DMS53 treated with DMSO at 0.1 percent for 48 hours (cell line): ENCODE measurements around the gene FKBP5.
"Not testable (repeated sequence)": the region's sequence is repeated elsewhere in the genome, so short reads cannot be mapped to it uniquely, and the experiment has no call there.

ENCODE experiments used
- DNase-seq: peaks from one replicate; lab custom pipeline; 2025; ENCODE audit not compliant: unreplicated experiment; lab: John Stamatoyannopoulos, UW

FKBP5 gene

DNA sequence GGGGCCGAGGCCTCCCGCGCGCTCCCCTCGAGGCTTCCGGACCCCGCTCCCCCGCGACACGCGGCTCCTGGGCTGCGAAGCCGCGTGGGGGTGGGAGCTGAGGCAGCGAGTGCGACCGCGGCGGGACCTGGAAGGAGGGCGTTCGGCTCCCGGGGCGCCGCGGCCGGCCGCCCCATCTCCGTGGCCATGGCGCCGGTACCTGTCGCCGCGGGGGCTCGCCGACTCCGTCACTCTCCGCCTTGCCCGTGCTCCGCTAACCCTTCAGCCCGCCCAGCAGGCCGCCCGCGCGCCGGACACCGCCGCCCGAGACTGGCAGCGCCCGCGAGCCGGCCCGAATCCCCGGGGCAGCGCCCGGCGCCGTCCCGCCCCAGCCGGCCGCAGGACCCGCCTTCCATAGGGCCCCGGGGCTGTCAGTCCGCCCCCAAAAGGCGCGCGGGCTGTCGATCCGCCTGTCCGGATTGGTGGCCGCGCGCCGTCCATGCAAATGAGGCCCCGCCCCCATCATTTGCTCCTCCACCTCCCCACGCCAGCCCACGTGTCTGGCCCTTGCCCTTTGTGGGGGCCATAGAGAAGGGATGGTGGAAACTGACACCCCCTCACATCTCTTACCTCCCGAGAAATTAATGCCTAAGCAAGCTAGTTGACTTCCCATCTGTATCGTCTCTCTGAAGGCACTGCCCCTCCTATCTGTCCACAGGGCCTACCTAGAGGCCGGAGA is at the start of gene FKBP5:
FKBP5 (minus strand) TSS at position 311 of the 718 bp plus-strand sequence. CDS start 46,091 bp downstream, outside the sequence.
- peak; percentile 66 for DNase-seq

DNA sequence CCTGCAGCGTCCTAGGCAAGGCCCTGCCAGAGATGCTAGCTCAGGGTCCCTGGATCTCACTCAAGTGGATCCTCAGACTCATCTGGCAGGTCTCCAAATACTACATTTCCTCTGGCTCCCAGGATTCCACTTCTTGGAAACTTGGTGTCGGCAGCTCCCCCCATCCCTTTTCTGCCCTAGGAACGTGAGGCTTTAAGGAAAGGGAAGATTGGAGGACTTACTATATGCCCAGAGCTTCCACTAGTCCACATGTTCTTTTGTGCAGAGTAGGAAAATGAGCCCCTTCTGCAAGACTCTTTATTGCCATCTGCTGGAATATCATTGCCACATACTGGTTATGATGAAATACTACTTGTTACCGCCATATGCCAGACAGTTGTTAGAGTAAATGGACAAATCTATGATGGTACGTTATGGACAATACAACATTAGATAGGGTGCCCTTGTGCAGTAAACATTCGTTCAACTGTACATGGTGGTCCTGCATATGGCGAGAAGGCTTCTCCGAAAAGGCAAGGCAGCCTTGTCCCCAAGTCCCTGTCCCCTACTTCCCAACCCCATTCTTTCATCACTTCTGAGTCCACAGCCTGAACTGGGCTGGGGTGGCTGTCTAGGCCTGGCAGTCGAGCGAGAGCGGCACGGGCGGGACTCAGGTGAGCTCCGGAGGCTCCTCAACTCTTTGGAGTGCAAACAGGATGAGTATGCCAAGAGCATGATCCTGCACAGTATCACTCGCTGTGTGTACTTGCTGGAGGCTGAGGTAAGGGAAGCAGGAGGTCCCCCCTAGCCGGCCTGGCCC is 48.9 kb upstream of the FKBP5 start:
- DNase-seq: peak; percentile 81

DNA sequence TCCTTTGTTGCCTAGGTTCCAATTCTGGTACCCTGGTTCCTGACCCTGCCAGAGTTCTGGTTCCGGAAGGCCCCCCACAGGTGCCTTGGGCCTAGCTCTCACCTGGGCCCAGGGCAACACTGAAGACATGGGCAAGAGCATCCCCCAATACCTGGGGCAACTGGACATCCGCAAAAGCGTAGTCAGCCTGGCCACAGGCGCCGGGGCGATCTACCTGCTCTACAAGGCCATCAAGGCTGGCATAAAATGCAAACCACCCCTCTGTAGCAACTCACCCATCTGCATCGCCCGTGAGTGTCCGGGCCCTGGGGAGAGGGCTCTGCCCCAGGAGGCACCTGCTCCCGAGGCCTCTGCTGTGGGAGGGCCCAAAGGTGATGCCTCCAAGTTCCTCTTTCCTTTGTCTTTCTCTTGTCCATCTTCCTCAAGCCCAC is 48.3 kb upstream of the FKBP5 start, which contains the start of gene ARMC12:
ARMC12 (plus strand) TSS at position 51 of the 431 bp plus-strand sequence; CDS start at position 128, 77 bp downstream.
- DNase-seq: no peak

DNA sequence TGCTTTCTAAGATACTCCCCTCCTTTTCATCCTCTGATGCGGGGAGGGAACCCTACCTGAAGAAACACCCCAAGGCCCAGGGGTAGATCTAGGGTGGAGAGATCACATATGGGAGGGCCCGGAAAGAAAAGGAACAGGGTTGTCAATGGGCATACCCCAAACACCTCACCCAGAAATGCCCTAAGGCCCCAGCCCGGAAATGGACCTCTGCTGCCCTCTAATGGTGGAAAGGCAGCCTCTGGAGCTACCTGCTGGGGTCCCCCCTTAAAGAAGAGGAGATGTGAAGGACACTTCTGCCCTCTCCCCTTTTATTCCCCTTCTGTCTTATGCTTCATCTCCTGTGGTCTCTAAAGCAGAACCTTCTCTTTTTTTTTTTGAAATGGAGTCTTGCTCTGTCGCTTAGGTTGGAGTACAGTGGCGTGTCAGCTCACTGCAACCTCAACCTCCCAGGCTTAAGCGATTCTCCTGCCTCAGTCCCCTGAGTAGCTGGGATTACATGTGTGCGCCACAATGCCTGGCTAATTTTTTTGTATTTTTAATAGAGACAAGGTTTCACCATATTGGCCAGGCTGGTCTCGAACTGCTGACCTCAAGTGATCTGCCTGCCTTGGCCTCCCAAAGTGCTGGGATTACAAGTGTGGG is 47.7 kb upstream of the FKBP5 start:
- DNase-seq: peak; percentile 10

DNA sequence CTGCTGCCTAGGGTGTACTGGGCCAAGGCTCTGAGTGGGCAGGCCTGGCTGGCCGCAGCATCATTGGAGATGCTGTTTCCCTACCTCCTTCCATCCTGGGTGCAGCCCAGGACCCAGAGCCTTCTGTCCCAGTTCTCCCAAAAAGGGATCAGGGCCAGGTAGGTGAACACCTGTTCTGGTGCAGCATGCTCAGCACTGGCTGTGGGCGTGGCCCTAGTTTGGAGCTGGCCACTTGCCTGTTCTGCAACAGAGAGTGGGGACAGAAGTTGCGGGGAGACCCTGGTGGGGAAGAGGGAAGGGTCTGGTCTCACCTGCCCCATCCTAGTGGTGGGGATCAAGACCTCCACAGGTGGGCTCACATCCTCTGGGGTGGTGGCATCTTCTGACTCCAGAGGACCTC is 46.7 kb upstream of the FKBP5 start:
- DNase-seq: no peak

DNA sequence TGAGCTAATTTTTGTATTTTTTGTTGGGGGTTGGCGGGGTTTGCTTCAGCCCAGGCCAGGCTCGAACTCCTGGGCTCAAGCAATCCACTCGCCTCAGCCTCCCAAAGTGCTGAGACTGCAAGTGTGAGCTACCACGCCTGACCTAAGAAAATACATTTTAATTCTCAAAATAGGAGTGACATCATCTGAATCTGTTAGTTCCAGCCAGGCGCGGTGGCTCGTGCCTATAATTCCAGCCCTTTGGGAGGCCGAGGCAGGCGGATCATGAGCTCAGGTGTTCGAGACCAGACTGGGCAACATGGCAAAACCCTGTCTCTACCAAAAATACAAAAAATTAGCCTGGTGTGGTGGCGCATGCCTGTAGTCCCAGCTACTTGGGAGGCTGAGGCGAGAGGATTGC is 45.6 kb upstream of the FKBP5 start:
- DNase-seq: not testable (repeated sequence)

DNA sequence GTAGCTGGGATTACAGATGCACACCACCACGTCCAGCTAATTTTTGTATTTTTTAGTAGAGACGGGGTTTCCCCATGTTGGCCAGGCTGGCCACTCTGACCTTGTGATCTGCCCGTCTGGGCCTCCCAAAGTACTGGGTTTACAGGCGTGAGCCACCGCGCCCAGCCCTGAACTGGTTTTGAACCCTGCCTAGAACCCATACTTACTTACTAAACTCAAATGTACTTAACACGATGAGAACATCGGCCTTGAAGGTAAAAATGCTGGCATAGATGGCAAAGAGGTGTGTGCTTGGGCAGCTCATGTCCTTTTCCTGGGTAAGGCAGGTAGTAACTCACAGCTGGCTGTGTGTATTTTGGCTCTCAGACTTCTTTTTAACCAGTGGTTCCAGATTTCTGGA is 44.9 kb upstream of the FKBP5 start:
- DNase-seq: no peak

DNA sequence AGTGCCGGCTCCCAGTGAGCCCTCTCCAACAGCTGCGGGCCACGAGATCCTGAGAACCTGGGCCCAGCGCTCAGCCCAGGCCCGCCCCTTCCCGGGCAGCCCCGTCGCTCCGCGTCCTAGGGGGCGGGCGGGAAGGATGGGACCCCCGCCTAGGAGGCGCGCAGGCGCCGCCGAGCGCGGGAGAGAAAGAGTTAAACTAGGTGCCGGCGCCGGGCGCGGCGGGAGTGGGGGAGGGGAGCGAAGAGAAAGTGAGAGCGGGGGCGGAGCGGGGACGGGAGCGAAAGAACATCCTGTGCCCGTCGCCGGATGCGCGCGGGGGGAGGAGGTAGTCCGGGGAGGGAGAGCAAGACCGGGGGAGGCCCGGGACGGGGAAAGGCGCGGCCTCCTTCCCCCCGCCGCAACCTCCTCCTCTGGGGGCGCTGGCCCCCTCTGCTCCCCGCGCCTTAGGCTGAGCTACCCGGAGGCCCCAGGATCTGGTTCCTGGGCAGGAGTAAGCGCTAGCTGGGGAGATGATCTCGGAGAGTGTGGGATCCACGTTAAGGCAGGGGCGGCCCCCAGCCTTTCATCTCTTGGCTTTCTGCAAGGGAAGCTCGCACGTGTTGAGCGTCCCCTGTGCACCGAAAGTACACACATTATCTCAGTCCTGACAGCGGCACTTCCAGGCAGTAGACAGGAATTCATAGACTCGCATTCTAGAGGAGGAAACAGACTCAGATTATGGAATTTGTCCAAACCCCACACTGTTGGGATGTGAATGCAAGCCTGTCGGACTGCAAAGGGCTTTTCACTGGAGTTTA is 43.2 kb upstream of the FKBP5 start:
- peak; percentile 71 for DNase-seq

DNA sequence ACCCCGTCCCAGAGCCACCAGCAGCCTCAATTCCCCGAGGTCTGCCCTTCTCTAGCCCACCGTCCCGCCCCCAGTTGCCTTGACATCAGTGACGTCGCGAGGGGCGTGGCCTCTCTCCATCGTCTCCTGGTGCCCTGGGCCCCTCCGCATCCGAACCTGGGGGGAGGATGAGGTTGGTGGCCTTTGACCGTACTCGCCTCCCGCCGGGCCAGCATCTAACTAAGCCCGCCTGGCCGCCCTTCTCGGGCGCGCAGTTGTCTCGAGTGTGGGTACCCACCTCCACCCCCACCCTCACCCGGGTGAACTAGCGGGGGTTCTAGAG is 42.7 kb upstream of the FKBP5 start:
- DNase-seq: peak; percentile 58

DNA sequence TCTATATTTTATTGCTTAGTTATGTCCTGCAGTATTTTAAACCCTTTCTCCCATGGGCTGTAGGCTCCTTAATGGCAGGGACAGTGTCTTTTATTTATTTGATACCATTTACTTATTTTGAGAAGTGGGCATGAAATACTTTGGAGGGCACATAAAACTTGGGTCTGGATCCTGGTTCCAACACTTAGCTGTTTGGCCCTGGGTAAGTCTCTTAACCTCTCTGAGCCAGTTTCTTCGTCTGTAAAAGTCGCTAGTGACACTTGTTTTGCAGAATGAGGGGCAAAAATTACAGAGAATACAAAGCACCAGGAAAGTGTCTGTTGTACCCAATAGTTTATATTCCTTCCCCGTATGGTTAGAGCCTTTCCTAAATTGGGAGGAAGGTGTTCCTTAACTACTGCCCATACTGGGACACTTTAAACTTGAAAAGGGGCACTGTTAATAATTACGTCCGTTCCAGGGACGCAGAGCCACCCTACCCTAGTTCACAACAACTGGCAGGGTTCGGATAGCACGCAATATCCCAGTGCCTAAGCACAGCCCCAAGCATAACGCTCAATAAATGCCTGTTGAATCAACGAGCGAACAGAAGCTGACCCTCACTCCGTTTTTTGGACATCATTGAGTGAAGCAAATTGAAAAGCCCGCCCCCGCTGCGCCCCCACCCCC is 42.2 kb upstream of the FKBP5 start:
- peak; percentile 58 for DNase-seq

DNA sequence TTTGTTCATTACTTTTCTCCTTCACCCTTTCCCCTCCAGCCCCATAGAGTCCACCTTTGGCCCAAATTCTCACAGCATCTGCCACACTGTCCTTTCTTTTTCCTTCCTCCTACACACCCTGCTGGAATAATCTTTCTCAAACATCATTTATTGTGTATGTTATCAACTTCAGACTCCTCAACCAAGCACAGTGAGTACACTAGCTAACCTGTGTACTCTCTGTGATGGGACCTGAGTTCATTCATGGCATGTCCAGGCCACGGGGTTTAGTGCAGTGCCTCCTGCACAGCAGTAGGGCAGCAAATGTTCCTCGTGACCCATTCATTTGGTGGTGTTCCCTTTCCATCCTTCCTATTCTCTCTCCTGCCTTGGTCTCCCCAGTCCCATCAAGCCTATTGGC is 41.0 kb upstream of the FKBP5 start:
- DNase-seq: no peak

DNA sequence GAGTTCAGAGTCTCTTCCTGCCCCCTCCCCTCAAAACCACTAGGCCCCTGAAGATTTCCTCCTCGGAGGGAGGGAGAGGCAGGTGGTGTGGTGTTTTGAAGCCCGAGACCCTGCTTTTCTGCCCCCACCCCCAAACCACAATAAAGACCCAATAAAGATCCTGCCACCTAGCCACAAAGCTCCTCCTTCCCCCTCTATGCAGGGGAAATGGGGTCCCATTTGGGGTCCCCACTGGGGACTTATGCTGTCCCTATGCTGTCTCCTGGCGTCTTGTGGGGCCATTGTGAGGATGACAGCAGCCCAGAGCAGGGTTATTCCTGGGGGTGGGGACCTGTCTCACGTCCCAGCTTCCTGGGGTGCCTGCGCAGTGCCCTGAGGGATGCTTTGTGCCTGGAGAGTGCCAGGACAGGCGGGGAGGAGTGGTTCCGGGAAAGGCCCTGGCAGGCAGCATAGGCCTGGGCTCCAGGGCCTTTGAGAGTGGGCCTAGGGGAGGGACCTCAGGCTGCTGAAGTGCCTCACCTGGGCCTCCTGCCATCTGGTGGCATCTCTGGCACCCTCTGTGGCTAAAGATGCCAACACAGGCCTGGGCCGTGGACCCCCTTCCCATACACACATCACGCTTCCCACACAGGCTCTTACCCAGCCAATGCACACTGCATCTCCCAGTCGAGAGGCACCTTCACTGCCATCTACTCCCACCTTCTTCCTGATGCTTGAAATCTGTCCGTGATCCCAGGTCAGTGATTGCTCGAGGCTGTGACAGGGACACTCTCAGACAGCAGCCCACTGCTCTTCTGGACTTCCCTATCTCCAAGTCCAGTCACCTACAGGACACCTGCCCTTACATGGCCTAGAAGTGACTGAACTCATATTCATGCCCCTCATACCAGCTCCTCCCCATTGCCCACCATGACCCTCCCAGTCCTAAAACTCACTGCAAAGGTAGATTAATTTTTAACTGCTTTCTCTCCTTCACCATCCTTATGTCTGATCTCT is 40.3 kb upstream of the FKBP5 start:
- DNase-seq: no peak

DNA sequence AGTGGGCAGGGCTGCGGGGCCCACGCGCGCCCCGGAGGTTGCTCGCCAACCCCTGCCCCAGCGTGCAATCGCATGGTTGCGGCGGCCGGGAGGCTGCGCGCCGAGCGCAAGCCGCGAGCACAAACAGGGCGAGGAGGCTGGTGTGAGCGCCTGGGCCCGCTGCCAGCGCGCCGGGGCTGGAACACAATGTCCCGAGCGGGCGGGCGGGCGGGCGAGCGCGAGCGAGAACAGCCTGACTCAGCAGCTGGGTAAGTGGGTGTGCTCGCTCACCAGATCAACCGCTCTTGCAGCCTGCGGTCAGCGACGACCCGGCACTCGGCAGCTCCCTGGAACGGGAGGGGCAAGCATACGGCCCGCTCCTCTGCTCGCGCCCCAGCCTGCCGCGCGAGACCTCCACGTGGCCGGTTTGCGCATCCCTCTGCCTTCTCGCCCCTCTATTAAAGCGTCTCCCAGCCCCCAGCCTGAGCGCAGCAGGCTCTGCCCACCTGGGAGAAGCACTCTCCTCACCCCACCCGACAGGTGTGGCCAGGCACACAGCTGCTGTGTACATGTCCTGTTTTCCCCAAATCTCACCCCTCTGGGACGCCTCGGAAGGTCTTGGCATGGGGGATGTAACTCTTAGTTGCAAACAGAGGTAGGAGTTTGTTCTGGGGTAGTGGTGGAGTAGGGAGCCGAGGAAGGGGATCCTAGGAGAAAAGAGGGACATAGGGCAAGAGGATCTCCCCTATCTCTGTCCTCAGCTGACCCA is 39.4 kb upstream of the FKBP5 start:
- peak; percentile 62 for DNase-seq

DNA sequence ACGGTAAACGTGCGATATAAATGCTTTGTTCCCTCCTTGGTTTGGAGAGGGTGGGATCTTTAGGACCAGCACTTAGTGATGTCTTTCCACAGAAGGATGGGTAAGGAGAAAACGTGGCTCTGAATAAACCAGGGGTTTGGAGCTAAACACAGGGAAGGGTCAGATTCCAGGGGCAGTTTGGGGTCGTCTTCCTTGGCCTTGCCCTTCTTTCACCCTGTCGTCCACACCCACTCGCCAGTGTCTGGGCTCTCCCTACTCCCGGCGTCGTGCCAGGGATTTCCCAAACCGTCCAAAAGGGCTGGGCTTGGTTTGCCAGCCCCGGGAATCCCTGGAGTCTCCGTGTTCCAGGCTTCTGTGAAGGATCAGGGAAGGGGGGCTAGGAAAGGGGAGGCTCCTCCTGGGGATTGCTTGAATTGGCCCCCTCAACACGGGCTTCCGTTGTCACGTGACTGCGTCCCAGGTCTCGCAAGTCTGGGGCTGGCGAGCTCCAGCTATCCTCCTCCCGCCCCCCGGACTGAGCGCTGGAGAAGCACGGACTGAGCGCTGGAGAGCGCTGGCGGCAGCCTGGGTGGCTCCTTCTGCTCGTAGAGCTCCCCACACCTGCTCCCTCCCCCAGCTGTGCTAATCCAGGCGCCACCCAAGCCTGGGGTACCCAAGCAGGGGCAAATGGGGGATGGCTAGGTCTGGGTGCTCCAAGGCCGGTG is 38.7 kb upstream of the FKBP5 start:
- DNase-seq: peak; percentile 25

DNA sequence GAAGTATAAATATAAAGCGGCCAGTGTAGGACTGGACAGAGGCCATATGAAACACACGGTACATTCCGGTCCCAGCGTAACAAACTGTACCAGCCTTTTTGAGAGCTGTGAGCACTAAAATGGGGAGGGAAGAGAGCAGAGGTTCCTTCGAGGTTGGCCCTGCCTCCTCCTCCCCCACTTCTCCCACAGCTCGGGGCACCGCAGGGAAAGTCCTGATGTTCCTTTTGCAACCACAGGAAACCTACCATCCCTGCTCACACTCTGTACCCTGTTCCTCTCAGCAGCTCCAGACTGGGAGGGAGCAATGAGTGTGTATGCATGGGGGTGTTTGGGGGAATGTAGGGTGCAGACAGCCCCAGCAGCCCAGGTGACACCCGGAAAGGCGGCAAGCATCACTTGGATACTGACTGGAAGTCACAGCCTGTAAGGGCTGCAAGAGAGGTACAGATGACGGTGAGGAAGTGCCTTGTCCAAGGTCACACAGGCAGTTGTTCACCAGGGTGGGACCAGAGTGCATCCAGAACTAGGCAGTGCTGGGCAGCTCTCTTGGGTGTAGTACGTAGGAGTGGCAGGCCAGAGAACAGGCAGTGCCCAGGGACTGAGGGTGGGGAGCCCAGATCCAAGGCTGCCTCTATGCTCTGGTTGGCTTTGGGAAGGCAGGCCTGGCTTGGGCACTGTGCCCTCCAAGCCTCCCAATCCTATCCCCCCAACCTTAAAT is 37.2 kb upstream of the FKBP5 start:
- peak; percentile 18 for DNase-seq

DNA sequence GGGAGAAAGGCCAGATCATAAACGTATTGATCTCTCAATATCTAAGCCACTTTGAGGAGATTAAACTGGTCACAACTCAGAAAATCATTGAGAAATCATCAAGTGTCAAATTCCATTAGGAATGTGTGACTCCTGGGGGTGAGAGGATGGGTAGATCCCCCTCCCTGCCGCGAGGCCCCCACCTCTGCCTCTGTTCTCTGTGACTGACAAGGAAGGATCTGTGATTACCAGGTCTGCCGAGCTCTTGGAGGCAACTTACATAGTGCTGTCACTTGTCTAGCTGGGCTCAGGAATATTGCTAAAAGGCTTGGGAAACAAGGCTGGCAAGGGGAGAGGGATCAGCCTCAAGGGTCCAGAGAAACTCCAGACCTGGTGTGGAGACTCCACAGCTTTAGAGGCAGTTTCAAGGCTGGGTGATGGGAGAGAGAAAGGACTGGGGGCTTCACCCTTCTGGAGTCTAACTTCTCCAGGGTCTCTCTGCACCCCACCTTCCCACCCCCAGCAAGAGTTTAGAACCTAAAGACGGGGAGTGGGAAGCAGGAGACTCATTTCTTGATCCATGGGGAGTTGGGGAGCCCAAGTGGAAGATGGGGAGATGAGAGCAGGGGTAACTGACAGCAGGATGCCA is 36.5 kb upstream of the FKBP5 start:
- DNase-seq: no peak

DNA sequence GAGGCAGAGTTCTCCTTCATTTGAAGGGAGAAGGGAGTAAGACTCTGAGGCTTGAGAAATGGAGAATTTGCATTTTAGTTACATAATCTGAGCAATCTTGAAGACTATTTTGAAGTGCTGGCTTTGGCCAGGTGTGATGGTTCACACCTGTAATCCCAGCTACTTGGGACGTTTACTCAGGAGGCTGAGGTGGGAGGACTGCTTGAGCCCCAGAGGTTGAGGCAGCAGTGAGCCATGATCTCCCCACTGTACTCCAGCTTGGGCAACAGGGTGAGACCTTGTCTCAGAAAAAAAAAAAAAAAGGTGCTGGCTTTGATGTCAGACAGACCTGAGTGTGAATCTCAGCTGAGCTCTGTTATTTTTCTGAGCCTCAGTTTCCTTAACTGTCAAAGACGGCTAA is 35.8 kb upstream of the FKBP5 start:
- DNase-seq: no peak
